Activated T-cell treated with anti-CD3 and anti-CD28 coated beads for 4 hours (primary cell): ENCODE results near the gene SYPL2.
"Not testable (repeated sequence)": the region's sequence is repeated elsewhere in the genome, so short reads cannot be mapped to it uniquely, and the experiment has no call there.

Experiments used
- DNase-seq: peaks from one replicate; pipeline ENCODE4 v3.0.0-alpha.2; 2020

SYPL2 gene

DNA sequence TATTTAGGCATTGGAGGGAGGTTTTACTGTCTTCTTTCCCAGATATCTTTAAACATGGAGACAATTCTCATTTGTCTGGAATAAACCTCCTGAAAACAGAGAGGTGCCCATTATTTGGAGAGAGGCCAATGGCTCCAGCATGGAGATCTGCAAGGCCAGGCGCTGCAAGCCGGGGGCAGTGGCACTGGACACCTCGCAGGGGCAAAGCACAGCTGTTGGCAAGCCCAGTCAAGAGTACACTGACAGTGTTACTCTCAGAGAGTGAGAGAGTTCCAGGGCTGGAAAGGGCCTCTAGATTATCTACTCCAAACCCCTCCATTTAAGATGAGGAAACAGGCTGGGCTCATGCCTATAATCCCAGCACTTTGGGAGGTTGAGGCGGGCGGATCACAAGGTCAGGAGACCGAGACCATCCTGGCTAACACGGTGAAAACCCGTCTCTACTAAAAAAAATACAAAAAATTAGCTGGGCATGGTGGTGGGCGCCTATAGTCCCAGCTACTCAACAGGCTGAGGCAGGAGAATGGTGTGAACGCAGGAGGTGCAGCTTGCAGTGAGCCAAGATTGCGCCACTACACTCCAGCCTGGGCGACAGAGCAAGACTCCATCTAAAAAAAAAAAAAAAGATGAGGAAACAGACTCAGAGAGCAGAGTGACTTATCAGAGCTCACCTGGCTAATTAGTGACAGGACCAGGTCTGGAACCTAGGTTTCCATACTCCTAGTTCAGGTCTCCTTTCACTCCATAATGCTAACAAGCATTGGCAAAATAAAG, 7.1 kb downstream of the SYPL2 start:
- not testable (repeated sequence) for DNase-seq

DNA sequence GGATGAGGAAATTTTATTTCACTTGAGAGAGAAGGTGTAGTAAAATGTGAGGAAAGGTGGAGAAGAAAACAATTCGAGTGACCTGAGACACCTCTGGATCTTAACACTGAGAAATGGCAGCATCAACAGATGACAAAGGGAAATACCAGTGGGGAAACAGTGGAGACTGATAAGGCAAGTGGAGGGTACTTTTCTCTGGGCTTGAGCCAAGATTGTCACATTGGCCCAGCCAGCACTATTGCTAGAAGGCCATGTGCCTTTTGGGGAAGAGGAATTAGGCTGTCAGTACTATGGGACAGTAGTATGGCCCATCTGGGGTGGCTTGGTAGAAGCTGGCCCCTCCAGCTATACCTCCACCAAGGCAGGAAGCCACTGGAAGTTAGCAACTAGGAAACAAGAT, 8.4 kb downstream of the SYPL2 start:
- no peak for DNase-seq

DNA sequence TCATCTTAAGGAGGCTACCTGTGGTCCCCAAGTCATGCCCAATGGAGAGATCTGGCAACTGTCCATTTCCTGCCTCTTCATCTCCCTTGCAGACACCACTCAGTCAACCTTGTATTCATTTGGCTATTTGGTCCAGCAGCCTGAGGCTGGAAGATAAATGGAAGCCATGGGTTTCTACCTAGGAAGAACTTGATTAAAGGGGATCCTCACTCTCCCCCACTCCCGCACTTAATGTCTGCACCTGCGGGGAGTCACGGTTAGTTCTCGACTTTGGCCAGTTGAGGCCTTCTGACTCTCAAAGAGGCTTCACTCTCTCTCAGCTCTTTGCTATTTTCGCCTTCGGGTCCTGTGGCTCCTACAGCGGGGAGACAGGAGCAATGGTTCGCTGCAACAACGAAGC, 8.9 kb downstream of the SYPL2 start:
- DNase-seq = no peak

DNA sequence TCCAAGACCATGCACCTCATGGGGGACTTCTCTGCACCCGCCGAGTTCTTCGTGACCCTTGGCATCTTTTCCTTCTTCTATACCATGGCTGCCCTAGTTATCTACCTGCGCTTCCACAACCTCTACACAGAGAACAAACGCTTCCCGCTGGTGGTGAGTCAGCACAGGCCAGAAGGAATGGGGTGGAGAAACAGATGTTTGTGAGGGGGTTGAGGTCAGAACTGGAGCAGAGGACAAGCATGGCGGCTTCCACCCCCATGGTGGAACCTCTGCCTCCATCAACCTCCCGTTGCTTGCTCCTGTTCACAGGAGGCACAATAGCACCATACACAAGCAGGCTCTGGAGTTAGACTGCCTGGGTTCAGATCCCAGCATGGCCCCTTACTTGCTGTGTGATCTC, 10.5 kb downstream of the SYPL2 start:
- no peak for DNase-seq

DNA sequence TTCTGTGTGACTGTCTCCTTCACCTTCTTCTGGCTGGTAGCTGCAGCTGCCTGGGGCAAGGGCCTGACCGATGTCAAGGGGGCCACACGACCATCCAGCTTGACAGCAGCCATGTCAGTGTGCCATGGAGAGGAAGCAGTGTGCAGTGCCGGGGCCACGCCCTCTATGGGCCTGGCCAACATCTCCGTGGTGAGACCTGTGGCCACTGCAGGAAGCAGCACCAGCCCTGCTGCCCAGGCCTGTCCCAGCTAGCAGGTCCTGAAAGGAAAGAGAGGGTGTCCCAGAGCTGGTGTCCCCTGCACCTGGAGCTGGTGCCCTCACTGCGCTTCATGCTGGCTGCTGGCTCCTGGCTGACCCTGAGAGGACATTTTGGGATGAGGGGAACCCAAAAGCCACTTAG, 11.5 kb downstream of the SYPL2 start:
- no peak for DNase-seq

DNA sequence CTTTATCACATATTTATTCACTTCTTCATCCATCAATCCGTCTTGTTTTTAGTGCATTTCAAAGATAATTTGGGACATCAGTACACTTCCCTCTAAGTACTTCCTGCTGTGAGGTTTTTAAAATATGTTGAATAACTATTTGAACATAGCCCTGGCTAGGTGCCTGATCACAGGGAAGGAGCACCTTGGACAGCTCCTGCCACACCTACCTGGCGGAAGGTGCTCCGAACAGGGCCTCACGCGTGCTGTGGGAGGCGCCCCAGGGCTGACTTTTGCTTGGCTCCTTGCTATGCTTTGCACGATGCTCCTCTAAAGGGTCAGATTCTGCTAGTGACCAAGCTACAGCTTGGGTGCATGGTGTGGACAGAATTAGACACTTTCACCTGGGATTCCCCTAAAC, 12.5 kb downstream of the SYPL2 start:
- no peak for DNase-seq

DNA sequence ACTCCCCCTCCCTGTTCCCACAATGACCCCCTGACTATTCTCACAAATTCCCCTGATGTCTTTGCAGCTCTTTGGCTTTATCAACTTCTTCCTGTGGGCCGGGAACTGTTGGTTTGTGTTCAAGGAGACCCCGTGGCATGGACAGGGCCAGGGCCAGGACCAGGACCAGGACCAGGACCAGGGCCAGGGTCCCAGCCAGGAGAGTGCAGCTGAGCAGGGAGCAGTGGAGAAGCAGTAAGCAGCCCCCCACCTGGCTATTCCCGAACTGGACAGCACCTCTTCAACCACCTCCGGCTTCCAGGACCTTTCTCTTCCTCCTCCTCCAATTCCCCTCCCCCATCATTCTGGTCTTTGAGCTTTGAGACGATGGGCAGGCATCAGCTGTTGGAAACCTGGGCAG, 13.0 kb downstream of the SYPL2 start:
- DNase-seq = no peak

DNA sequence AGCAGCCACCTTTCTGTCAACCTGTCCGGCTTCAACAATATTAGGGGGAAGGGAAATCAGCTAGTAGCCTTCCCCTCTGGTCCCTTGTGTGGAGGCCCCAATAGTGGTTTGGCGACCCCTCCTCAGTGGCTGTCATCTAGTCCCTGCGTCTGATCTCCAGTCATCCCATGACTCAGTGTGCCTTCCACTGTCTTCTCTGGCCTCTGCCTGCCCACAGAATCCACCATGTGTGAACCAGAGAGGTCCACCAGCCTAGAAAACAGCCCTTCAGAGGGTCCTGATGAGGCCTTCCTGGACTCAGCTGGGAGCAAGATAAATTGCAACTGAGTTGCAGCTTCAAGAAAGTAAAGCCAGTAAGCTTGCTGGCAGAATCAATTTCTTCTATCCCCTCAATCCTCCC, 13.6 kb downstream of the SYPL2 start:
- no peak for DNase-seq

DNA sequence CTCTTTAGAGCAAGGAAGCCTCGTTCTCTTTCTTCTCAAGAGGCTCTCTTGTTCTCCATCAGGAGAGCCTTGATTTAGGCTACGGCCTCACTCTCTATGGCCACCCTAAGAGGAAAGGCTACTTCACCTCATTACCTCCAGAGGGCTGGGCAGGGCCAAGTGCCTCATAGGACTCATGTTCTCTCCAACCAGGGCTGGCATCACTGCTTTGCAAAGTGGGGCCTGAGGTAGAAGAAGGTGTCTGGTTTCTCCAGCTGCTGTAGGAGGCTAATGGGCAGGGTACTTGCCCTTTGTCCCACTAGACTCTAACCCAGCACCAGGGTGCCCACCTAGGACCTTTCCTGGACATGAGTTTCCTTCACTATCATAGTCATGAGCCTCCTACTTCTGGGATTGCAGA, 15.3 kb downstream of the SYPL2 start:
- DNase-seq = no peak

DNA sequence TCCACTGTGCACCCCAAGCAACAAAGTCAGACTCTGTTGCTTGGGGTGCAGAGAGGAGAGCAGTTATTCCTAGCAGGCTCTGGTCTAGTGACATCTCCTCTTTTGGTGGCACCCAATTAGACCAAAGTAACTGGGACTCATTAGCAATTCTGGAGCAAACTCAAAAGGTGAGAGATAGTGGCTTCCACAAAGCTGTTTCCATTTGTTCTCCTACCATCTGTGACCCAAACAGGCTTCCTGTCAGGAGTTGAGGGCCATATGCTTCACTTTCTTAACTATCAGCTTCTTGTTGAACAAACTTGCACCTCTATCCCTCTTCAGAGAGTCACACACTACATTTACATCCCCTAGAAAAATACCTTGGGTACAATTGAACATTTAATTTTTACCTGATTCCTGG, 15.9 kb downstream of the SYPL2 start:
- no peak for DNase-seq

DNA sequence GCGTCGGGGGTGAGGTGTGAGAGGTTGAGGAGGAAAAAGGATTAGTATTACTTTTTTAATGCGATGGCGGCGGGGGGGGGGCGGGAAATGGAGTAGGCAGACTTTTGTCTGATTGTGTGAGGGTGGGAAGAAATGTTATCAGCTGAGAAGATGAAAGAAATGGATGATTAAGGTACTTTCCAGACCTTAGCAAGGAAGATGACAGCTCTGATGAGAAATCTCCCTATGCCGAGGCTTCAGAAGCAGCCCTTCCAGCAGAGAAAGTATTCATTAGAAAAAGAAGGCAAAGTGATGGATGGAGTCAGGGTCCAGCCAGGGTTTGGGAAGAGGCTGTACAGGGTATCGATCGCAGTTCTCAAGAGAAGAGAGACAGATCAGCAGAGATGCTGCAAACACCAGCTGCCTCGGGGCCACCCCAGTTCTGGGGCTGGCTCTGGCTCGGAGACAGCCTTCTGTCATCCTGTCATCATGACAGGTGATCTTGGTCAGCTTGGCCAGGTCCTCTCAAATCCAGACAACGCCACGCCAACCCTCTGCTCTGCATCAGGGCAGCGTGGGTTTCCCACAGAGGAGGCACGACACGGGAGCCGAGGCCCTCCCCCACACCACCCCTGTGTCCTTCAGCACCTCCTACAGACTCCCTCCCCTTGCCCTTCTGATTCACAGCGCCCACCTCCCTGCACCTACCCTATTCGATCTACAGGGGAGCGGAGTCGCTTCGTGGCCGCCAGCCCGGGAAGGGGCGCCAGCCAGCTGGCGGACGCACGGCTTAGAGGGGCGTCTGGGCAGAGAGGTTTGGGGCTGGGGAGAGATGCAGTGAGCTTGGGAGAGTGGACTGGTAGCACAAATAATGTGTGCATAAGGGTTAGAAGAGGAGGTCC, 16.7 kb downstream of the SYPL2 start:
- peak; percentile 33 for DNase-seq

DNA sequence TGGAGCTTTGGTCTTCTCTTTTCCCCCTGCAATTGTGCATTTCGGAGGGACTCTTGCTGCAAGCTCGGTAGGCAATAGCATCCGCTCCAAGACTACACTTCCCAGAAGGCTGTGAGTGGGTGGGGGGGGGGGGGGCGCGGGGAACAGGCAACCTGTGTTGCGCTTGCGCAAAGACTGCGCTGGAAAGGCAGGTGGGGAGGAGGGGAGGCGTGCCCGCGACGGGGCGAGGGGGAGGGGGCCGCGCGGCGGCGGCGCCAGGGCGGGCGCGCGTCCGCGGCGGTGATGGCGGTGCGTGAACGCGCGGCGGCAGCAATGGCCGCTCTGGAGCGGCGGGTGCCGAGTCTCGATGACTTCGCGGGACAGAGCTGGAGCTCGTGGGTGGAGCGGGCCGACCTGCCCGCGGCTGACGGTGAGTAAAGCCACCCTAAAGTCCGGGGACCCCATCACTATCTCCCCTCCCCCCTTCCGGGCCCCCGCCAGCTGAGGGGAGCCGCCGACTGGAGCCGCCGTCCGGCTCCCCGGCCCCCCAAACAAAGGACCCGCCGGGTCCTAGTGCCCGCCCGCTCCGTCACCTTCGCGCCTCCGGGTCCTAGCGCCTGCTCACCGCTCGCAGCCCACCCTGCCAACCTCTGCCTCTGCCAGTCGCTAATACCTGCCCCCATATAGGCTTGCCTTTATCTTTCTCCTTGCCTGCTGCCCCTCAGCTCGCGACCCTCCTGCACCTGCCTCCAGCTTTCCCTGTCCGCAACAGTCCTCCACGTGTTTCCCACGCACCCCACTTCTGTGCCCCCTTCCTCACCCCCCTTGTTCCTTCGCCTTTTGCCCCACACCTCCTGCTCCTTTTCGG, 17.5 kb downstream of the SYPL2 start, which contains the start of gene ATXN7L2:
Gene ATXN7L2, plus strand, starts transcription at position 234 of the 847 bp plus-strand sequence. Its CDS starts 49 bp downstream, at position 283.
- DNase-seq = peak; percentile 85

DNA sequence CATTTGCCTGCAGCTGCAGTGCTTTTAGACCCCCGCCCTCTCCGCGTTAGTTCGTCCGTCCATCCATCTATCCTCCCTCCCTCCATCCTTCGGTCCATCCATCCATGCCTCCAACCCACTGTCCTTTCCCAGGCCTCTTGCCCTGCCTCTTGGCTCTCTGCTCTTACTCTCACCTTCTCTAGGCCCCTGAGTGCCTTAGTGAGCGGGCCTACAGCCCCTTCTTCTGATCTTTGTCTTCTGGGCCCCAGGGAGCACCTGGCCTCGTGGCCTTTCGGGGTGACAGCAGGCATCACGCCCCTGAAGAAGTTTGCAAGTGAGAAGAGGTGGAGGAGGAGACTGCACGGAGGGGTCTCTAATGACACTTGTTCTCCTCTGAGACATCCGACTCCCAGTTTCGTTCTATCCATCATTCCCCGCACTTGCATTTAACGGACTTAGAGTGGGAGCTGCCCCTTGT, 18.2 kb downstream of the SYPL2 start:
- no peak for DNase-seq

DNA sequence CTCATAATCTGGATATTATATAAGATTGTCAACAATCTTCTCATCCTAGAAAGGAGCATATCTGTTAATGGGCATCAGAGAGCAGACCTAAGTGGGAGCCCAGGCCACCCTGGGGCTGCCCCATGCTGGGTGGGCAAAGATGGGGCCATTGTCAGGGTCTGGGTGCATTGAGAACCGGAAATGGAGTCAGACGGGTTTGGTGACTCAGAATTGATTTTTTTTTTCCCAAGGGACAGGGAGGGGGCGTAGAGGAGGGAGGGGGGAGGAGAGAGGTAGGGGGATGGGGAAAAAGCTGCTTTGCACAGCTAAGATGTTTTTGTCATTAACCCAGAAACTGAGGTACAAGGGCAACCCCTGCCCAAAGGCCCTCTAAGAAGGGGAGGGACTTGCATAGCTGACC, 18.7 kb downstream of the SYPL2 start:
- no peak for DNase-seq

DNA sequence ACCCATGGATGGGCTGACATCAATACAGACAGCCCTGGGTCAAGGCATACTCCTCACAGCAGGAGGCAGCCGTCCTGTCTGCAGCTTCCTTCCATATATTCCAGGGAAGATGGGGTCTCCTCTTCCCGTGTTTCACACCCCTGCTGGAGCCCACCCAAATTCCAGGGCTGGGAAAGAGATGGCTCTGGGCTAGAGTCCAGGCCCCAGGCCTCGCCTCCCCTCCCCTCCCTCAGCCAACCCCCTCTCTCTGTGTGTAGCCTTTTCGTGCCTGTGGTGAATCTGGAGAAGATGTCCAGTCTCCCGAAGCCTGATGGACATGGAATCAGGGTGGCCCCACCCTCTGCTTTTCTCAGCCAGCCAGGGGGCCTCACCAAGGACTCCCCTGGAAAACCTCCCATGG, 20.9 kb downstream of the SYPL2 start:
- DNase-seq = no peak

DNA sequence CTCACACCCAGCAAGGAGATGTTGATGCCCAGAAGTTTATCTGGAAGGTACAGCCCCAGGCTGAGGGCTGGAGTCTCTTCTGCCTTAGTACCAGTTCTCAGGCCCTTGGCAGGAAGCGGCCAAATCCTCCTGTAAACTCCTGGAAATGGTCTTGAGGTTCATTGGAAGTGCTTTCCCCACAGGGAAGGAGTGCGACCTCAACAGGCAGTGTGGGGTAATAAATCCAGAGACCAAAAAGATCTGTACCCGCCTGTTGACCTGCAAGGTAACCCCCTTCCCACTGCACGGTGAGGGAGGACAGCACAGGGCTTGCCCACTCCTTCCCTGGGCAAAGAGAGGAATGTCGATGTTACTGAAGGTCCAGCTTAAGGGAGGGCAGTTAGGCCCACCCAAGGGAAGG, 21.9 kb downstream of the SYPL2 start:
- no peak for DNase-seq

DNA sequence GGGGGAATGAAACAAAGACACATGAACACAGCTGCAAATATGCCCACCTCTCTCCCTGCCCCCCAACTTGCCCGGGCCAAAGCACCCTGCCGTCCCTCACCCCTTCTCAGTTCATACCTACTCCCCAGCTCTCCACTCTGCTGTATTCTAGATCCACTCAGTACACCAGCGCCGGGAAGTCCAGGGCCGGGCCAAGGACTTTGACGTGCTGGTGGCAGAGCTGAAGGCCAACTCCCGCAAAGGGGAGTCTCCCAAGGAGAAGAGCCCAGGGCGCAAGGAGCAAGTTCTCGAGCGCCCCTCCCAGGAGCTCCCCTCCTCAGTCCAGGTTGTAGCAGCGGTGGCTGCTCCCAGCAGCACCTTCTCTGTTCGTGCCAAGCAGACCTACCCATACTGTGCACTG, 22.4 kb downstream of the SYPL2 start:
- no peak for DNase-seq

DNA sequence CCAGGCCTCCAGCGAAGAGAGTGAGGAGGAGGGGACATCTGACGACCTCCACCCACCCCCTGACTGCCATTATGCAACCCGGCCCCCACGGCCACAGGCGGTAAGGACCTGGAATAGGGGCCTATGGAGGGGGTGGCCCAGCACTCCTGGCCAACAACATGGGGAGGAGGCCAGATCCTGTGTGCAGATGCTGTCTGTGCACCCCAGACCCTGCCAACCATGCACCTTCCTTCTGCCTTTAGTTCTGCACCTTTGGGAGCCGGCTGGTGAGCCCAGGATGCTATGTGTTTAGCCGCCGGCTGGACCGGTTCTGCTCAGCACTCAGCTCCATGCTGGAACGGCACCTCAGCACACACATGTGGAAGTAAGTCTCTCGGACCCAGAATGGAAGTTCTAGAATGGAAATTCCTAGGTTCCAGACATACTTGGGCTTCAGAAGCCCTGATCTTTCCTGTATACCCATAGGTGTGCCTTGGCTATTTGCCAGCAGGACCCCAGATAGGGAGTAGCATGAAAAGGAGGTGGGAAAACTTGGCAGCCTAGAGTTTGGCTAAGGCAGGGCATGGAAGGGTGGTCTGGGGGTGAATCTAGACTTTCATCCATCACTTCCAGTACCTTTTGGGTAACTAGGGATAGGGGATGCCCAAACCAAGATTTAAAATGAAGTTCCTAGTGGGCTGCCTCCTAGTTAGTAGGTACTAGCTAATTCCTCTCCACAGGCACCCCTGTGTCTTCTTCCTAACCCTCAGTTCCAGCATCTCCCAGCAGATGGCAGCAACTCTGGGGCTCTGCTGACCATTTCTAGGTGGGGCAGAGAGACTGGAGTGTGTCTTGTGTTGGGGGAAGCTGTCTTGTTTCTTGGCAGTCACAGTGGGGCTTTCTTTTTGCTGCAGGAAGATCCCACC, 23.9 kb downstream of the SYPL2 start:
- peak; percentile 68 for DNase-seq

DNA sequence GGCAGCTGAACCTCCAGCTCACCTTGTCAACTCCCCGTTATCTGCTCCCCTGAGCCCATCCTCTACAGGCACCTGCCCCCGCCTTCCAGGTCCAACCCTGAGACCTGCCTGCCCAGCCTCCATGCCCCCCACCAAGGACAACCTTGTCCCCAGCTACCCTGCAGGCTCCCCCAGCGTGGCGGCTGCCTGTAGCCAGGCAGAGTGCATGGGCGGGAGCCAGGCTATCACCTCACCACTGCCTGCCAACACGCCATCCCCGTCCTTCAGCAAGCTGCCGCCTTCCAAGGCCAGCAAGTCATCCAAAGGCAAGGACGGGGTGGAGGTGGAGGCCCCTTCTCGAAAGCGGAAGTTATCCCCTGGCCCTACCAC, 24.6 kb downstream of the SYPL2 start:
- no peak for DNase-seq

DNA sequence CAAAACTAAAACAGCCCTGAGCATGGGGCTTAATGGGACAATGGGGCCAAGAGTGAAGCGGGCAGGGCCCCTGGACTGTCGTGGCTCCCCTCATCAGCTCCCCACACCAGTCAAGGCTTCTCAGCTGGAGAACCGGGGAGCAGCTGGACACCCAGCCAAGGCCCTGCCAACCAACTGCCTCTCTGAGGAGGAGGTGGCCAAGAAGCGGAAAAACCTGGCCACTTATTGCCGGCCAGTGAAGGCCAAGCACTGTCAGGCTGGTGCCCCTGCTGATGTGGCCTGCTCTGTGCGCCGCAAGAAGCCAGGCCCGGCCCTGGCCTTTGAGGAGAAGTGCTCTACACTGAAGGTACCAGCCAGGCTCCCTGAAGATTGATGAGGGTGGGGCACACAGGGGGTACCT, 25.0 kb downstream of the SYPL2 start:
- no peak for DNase-seq

DNA sequence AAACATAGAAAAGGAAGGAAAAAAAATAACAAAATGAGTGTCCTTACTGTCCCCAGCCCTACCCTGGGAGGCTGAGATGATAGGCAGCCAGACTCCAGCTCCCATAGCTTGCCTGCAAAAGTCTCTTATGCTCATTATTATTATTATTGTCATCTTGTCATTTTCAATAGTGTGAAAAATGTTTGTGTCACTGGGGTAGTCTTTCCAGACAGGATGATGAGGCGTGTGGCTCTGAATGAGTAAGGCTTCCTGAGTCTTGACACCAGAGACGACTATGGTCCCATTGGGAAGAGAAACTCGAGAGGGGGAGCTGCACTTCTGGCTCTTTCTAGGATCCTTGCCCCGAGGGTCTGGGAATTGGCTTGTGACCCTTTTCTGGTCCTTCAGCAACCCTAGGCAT, 26.4 kb downstream of the SYPL2 start:
- no peak for DNase-seq

DNA sequence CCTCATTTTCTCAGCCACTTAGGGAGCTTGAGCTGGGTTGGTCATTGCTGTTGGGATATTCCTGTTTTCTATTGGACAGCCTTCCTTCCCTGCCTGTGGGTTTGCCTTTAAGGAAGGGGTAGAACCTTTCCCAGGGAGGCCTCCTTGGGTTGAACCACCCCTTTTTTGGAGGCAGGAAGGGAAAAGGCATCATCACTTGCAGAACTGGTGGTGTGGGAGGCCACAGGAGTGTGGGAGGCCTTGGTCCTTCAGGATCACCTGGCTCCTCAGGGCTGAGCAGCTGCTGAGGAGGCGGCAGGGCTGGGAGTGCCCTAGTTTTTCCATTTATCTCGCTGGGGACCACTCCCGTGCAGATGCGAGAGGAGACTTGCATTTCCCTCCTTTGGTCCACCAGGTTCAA, 26.9 kb downstream of the SYPL2 start:
- DNase-seq = no peak
